ENCODE results near the gene ARHGAP40.

ARHGAP40 gene

GRCh38 chr20:38620441-38620840, 18.8 kb downstream of the ARHGAP40 start:
- no peak for ATAC-seq
- TF ChIP-seq TCF4 (CRISPR knock-in tag; IDR thresholded peaks at IDR 0.05; ENCODE audit: borderline replicate concordance) (no peak), ZNF565 (CRISPR knock-in tag; conservative IDR thresholded peaks at IDR 0.05; ENCODE audit: low read depth) (no peak), ZNF8 (CRISPR knock-in tag; IDR thresholded peaks at IDR 0.05) (no peak), SNAI2 (CRISPR knock-in tag; IDR thresholded peaks at IDR 0.05) (no peak), GLIS3 (CRISPR knock-in tag; IDR thresholded peaks at IDR 0.05) (no peak), CREB5 (CRISPR knock-in tag; IDR thresholded peaks at IDR 0.05; ENCODE audit: low read depth) (no peak), ZFP3 (CRISPR knock-in tag; IDR thresholded peaks at IDR 0.05) (no peak), ZNF70 (CRISPR knock-in tag; IDR thresholded peaks at IDR 0.05) (no peak)

- TF ChIP-seq ISL1 (CRISPR knock-in tag; IDR thresholded peaks at IDR 0.05) = no peak
- no peak for TF ChIP-seq PATZ1 (CRISPR knock-in tag; IDR thresholded peaks at IDR 0.05; ENCODE audit: borderline replicate concordance)
- TF ChIP-seq ZFP3 (CRISPR knock-in tag; IDR thresholded peaks at IDR 0.05) = no peak
- TF ChIP-seq CSDC2 (CRISPR knock-in tag; IDR thresholded peaks at IDR 0.05) = no peak
- ATAC-seq = no peak
These were observed 21.5 kb downstream of the ARHGAP40 start for GRCh38 chr20:38623061-38623460.

GRCh38 chr20:38624084-38624483, 22.5 kb downstream of the ARHGAP40 start:
- TF ChIP-seq BACH2 (CRISPR knock-in tag; IDR thresholded peaks at IDR 0.05; ENCODE audit: borderline replicate concordance) (no peak), SNAI2 (CRISPR knock-in tag; IDR thresholded peaks at IDR 0.05) (no peak), ZNF70 (CRISPR knock-in tag; IDR thresholded peaks at IDR 0.05) (no peak), ISL1 (CRISPR knock-in tag; IDR thresholded peaks at IDR 0.05) (no peak), ZNF565 (CRISPR knock-in tag; conservative IDR thresholded peaks at IDR 0.05; ENCODE audit: low read depth) (peak; percentile 93)
- ATAC-seq = no peak

- no peak for ATAC-seq
- TF ChIP-seq ZC3H10 (CRISPR knock-in tag; IDR thresholded peaks at IDR 0.05) = no peak
- no peak for TF ChIP-seq ZNF565 (CRISPR knock-in tag; conservative IDR thresholded peaks at IDR 0.05; ENCODE audit: low read depth)
- no peak for TF ChIP-seq ZFP30 (CRISPR knock-in tag; IDR thresholded peaks at IDR 0.05)
- no peak for TF ChIP-seq CSDC2 (CRISPR knock-in tag; IDR thresholded peaks at IDR 0.05)
- no peak for TF ChIP-seq ARNTL (CRISPR knock-in tag; IDR thresholded peaks at IDR 0.05; ENCODE audit: borderline replicate concordance, low read depth)
- no peak for TF ChIP-seq OSR1 (CRISPR knock-in tag; IDR thresholded peaks at IDR 0.05)
- no peak for TF ChIP-seq SNAI2 (CRISPR knock-in tag; IDR thresholded peaks at IDR 0.05)
- no peak for TF ChIP-seq POU6F1 (CRISPR knock-in tag; IDR thresholded peaks at IDR 0.05; ENCODE audit: borderline replicate concordance, low read depth)
- no peak for TF ChIP-seq ZNF8 (CRISPR knock-in tag; IDR thresholded peaks at IDR 0.05)
These were observed 24.3 kb downstream of the ARHGAP40 start for GRCh38 chr20:38625896-38626295.

- TF ChIP-seq PATZ1 (CRISPR knock-in tag; IDR thresholded peaks at IDR 0.05; ENCODE audit: borderline replicate concordance) (no peak), ZNF70 (CRISPR knock-in tag; IDR thresholded peaks at IDR 0.05) (no peak), TSHZ2 (CRISPR knock-in tag; IDR thresholded peaks at IDR 0.05) (no peak)
- no peak for ATAC-seq
These were observed 25.5 kb downstream of the ARHGAP40 start for GRCh38 chr20:38626921-38627659.
